HepG2 (cell line): ENCODE measurements around the gene GATAD2B. TPM values are rescaled to one million over a fixed set of nuclear protein-coding genes. Genes with fewer than 3 reads are reported as not detected.

Experiments
- ARHGAP35 ChIP-seq: sonication (generic); formaldehyde crosslinking; IDR thresholded peaks from 2 replicates; pipeline ENCODE4 v1.9.0; 2022; ENCODE audit warnings: mild to moderate bottlenecking, inconsistent platforms, moderate library complexity, missing genetic modification reagents, borderline replicate concordance
- ARNT ChIP-seq: fragments of 450-650 bp; IDR thresholded peaks from 2 replicates; pipeline ENCODE4 v1.6.1; 2017
- BRF2 ChIP-seq: sonication (generic); formaldehyde crosslinking; IDR thresholded peaks from 2 replicates; pipeline ENCODE4 v1.8.1; 2022; ENCODE audit warnings: mild to moderate bottlenecking, missing genetic modification reagents
- CAMTA2 ChIP-seq: sonication (generic); formaldehyde crosslinking; IDR thresholded peaks from 2 replicates; pipeline ENCODE4 v1.4.0; 2020; ENCODE audit warnings: mild to moderate bottlenecking, missing genetic modification reagents, borderline replicate concordance
- HDAC1 ChIP-seq: sonication (generic); formaldehyde crosslinking; IDR thresholded peaks from 2 replicates; pipeline ENCODE4 v1.5.1; 2020; ENCODE audit warnings: mild to moderate bottlenecking, missing genetic modification reagents
- HHEX ChIP-seq: IDR thresholded peaks from 2 replicates; pipeline ENCODE4 v1.6.1; 2016; ENCODE audit warnings: control low read depth
- HNF4G ChIP-seq, 2 experiments: sonication (generic) in 1 of 2; formaldehyde crosslinking in 1 of 2; IDR thresholded peaks; 2 replicates each; pipeline versions ENCODE4 v1.4.0 to v1.6.1; 2011 to 2020; ENCODE audit warnings: borderline replicate concordance in 2 of 2, low read depth in 2 of 2, mild to moderate bottlenecking in 2 of 2, low read length in 1 of 2, missing genetic modification reagents in 1 of 2, moderate library complexity in 1 of 2
- IRX3 ChIP-seq: sonication (generic); formaldehyde crosslinking; IDR thresholded peaks from 2 replicates; pipeline ENCODE4 v1.8.1; 2023; ENCODE audit warnings: mild to moderate bottlenecking, low read depth, missing genetic modification reagents, borderline replicate concordance
- NFE2 ChIP-seq: sonication (generic); formaldehyde crosslinking; IDR thresholded peaks from 2 replicates; pipeline ENCODE4 v1.4.0; 2020; ENCODE audit warnings: missing genetic modification reagents
- NR1H2 ChIP-seq: sonication (generic); formaldehyde crosslinking; IDR thresholded peaks from 2 replicates; pipeline ENCODE4 v1.8.1; 2022; ENCODE audit warnings: low read depth, missing genetic modification reagents, borderline replicate concordance
- RXRB ChIP-seq: IDR thresholded peaks from 2 replicates; pipeline ENCODE4 v1.6.1; 2016; ENCODE audit warnings: borderline replicate concordance, missing genetic modification reagents, missing compliant biosample characterization
- SOX13 ChIP-seq, 3 experiments: fragments of 450-650 bp in 1 of 3; sonication (generic) in 1 of 3; formaldehyde crosslinking in 1 of 3; IDR thresholded peaks in 2 of 3; conservative IDR thresholded peaks in 1 of 3; 2 replicates each; pipeline versions ENCODE4 v1.5.0 to v1.6.1; 2016 to 2020; ENCODE audit warnings: antibody characterized with exemption in 1 of 3, mild to moderate bottlenecking in 1 of 3, missing compliant biosample characterization in 1 of 3, missing genetic modification reagents in 1 of 3, moderate library complexity in 1 of 3
- SP4 ChIP-seq: sonication (generic); formaldehyde crosslinking; IDR thresholded peaks from 2 replicates; pipeline ENCODE4 v1.8.1; 2023; ENCODE audit warnings: mild to moderate bottlenecking, missing genetic modification reagents
- ZNF317 ChIP-seq: sonication (generic); formaldehyde crosslinking; IDR thresholded peaks from 2 replicates; pipeline ENCODE4 v1.5.0; 2020; ENCODE audit warnings: mild to moderate bottlenecking, missing genetic modification reagents
- ZNF326 ChIP-seq: sonication (generic); formaldehyde crosslinking; IDR thresholded peaks from 2 replicates; pipeline ENCODE4 v1.4.0; 2020; ENCODE audit warnings: missing genetic modification reagents, borderline replicate concordance
- ZNF574 ChIP-seq: sonication (generic); formaldehyde crosslinking; IDR thresholded peaks from 2 replicates; pipeline ENCODE4 v1.4.0; 2020; ENCODE audit warnings: missing genetic modification reagents
- ZNF598 ChIP-seq: sonication (generic); formaldehyde crosslinking; IDR thresholded peaks from 2 replicates; pipeline ENCODE4 v1.5.1; 2020; ENCODE audit warnings: mild to moderate bottlenecking, missing genetic modification reagents, borderline replicate concordance
- ZNF615 ChIP-seq: sonication (generic); formaldehyde crosslinking; IDR thresholded peaks from 2 replicates; pipeline ENCODE4 v1.5.0; 2020; ENCODE audit warnings: mild to moderate bottlenecking, missing genetic modification reagents, borderline replicate concordance
- ZNF687 ChIP-seq: sonication (generic); formaldehyde crosslinking; IDR thresholded peaks from 2 replicates; pipeline ENCODE4 v1.5.1; 2020; ENCODE audit warnings: mild to moderate bottlenecking, missing genetic modification reagents, moderate library complexity
- ZNF841 ChIP-seq: sonication (generic); formaldehyde crosslinking; IDR thresholded peaks from 2 replicates; pipeline ENCODE4 v1.8.1; 2023; ENCODE audit warnings: missing genetic modification reagents, borderline replicate concordance
- polyA plus RNA-seq, 8 experiments: library from polyadenylated mRNA; depleted of rRNA in 3 of 8; stranded (reverse) in 7 of 8; unstranded in 1 of 8; fragments of >200 nt; fragmentation: Illumina TruSeq in 4 of 8; extraction: Trizol in 4 of 8; gene quantifications; 2 replicates each; pipeline versions ENCODE4 v1.2.1 to v1.2.3, GENCODE V29; 2011 to 2016; ENCODE audit warnings: low read depth in 4 of 8, missing spikeins in 1 of 8, mixed read lengths in 1 of 8; ENCODE audit not compliant: insufficient read depth in 1 of 8
- total RNA-seq, 5 experiments: library from RNA; depleted of rRNA; stranded (reverse); fragments of >200 nt; fragmentation: Illumina TruSeq; extraction: Trizol; gene quantifications; 2 replicates each; pipeline ENCODE4 v1.2.3, GENCODE V29; 2016; ENCODE audit warnings: low read depth in 1 of 5

The GATAD2B gene
- total and polyA plus RNA-seq, 2 of the 13 experiments (the other 11 are each of a cell fraction or from before 2014, with no cell fraction given): 3.2 to 5.2 TPM

- TF ChIP-seq ZNF574 (CRISPR knock-in tag): no peak
- TF ChIP-seq NR1H2: peak; percentile 91; the same call in 1 of the 2 replicates
- TF ChIP-seq HNF4G (IDR thresholded peaks at IDR 0.05; ENCODE audit: borderline replicate concordance, low read depth, low read length): no peak
- TF ChIP-seq HNF4G (CRISPR knock-in tag; IDR thresholded peaks at IDR 0.05; ENCODE audit: borderline replicate concordance, low read depth): no peak
- no peak for TF ChIP-seq NFE2 (CRISPR knock-in tag)
- no peak for TF ChIP-seq ZNF326
- TF ChIP-seq ARNT: no peak
- no peak for TF ChIP-seq ZNF615
- peak; percentile 96 for TF ChIP-seq ZNF687 (CRISPR knock-in tag)
- TF ChIP-seq HHEX (CRISPR knock-in tag): no peak
- peak; percentile 58; the same call in 1 of the 2 replicates for TF ChIP-seq SP4 (CRISPR knock-in tag)
- TF ChIP-seq ARHGAP35 (CRISPR knock-in tag): peak; percentile 52; the same call in 1 of the 2 replicates
- TF ChIP-seq CAMTA2: peak; percentile 81
- no peak for TF ChIP-seq ZNF841
- TF ChIP-seq IRX3 (CRISPR knock-in tag): no peak
- TF ChIP-seq HDAC1 (CRISPR knock-in tag): no peak
- no peak for TF ChIP-seq SOX13 (IDR thresholded peaks at IDR 0.05)
- no peak for TF ChIP-seq SOX13 (CRISPR knock-in tag; conservative IDR thresholded peaks at IDR 0.05 in 1 of 2, IDR thresholded peaks at IDR 0.05 in 1 of 2)
- no peak for TF ChIP-seq BRF2
- TF ChIP-seq ZNF317: no peak
- TF ChIP-seq ZNF598 (CRISPR knock-in tag): peak; percentile 65; the same call in 1 of the 2 replicates
- no peak for TF ChIP-seq RXRB (CRISPR knock-in tag)
Observed at GRCh38 chr1:153775458-153776327, 147.1 kb downstream of the GATAD2B start (continued).
